ENCODE data around the gene CRISPLD2. TPM values are rescaled to one million over a fixed set of nuclear protein-coding genes. Genes with fewer than 3 reads are reported as not detected.
A peak's percentile ranks its signal among the peaks of the same experiment; 100 is the strongest.

The CRISPLD2 gene
- total and polyA plus RNA-seq, 9 of the 15 experiments (the other 6 are each of a cell fraction or from before 2014, with no cell fraction given), result 0.03 to 0.24 (median 0.04) TPM; not detected in 4

DNA sequence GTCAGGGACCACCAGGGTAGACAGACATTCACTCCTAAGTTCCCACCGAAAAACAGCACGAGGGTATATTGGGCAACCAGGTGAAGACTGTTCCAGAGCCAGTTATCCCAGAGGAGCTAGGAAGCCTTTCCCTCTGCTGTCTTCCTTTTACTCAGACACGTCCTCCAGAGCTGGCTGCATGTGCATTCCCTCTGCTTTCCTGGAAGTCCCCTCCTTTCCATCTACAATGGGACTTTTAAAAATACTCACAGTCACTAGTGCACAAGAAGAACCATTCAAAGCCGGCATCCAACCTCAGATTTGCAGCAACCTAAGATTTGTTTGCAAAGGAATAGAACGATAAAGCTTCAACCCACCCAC is 32.5 kb upstream of the CRISPLD2 start:
- Histone ChIP-seq H3K27ac (ENCODE audit: extremely low read depth, low read depth, low read length) (no peak overlapping the region), H3K79me2 (ENCODE audit: control insufficient read depth, insufficient read depth, low read length) (no peaks in the 10 kb centered on the region), H2AFZ (ENCODE audit: low read depth, low read length) (no peak overlapping the region), H3K9ac (ENCODE audit: insufficient read depth in 1 of 2, low read depth in 2 of 2, low read length in 2 of 2) (0 out of 4 replicates have a peak overlapping the region, but pooled peaks of 1 of the 2 experiments have one; percentile 8), H3K4me1 (replicated peaks in 1 of 2; ENCODE audit: control insufficient read depth in 2 of 2, insufficient read depth in 2 of 2, low read length in 2 of 2) (peaks cover 0 to 8% of the 10 kb centered on the region in 2 experiments; a peak in 1 of 5 replicates), H3K4me2 (ENCODE audit: insufficient read depth, low read length) (no peak overlapping the region), H3K36me3 (ENCODE audit: control insufficient read depth, insufficient read depth, low read length) (no peaks in the 10 kb centered on the region), H3K9me3 (replicated peaks; ENCODE audit: control insufficient read depth, insufficient read depth, low read depth, low read length) (no peaks in the 10 kb centered on the region), H3K4me3 (no peak overlapping the region), H3K27me3 (ENCODE audit: control insufficient read depth in 2 of 2, insufficient read depth in 2 of 2, low read length in 2 of 2) (peaks cover 0 to 12% of the 10 kb centered on the region in 2 experiments; a peak in 2 of 5 replicates), H3K9me1 (ENCODE audit: control insufficient read depth, insufficient read depth, low read length) (no peaks in the 10 kb centered on the region), H4K20me1 (replicated peaks; ENCODE audit: control insufficient read depth, insufficient read depth, low read length) (no peaks in the 10 kb centered on the region)
- 12% methylated on average over 5 of the region's 5 CpGs for WGBS (ENCODE audit: insufficient coverage, low coverage, missing lambda C conversion rate)
- no TSS peak for BruUV-seq (replicated peaks)
- FAIRE-seq (no peak), ATAC-seq (no peak), DNase-seq (ENCODE audit: extremely low read depth in 1 of 4, low spot score in 3 of 4) (no peak)
- TF ChIP-seq FOXK1 (CRISPR knock-in tag; IDR thresholded peaks at IDR 0.05; ENCODE audit: borderline replicate concordance) (no peak), TBL1XR1 (IDR thresholded peaks at IDR 0.05; ENCODE audit: low read length in 2 of 2) (no peak), MYNN (IDR thresholded peaks at IDR 0.05) (no peak), MYNN (CRISPR knock-in tag; IDR thresholded peaks at IDR 0.05) (no peak)
- TF ChIP-seq, protein P1, sequence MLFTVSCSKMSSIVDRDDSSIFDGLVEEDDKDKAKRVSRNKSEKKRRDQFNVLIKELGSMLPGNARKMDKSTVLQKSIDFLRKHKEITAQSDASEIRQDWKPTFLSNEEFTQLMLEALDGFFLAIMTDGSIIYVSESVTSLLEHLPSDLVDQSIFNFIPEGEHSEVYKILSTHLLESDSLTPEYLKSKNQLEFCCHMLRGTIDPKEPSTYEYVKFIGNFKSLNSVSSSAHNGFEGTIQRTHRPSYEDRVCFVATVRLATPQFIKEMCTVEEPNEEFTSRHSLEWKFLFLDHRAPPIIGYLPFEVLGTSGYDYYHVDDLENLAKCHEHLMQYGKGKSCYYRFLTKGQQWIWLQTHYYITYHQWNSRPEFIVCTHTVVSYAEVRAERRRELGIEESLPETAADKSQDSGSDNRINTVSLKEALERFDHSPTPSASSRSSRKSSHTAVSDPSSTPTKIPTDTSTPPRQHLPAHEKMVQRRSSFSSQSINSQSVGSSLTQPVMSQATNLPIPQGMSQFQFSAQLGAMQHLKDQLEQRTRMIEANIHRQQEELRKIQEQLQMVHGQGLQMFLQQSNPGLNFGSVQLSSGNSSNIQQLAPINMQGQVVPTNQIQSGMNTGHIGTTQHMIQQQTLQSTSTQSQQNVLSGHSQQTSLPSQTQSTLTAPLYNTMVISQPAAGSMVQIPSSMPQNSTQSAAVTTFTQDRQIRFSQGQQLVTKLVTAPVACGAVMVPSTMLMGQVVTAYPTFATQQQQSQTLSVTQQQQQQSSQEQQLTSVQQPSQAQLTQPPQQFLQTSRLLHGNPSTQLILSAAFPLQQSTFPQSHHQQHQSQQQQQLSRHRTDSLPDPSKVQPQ (CRISPR knock-in tag; IDR thresholded peaks at IDR 0.05; ENCODE audit: borderline replicate concordance), result no peak
- POLR2A ChIA-PET, result interaction anchor here (0.6 kb wide), 2 partner anchors 17 to 192 kb away, joined by 3 to 5 read pairs; no protein-coding TSS in a partner anchor
- in situ Hi-C loops (cut with MboI), result no loop called here
- CTCF ChIA-PET (ENCODE audit: low intra/inter-chr PET ratio), result no interaction called here
- intact Hi-C loops (cut with micrococcal nuclease), result no loop called here
